Measurements from ENCODE around the gene SLC37A1.
"Not testable (repeated sequence)": the region's sequence is repeated elsewhere in the genome, so short reads cannot be mapped to it uniquely, and the experiment has no call there.

The SLC37A1 gene

GRCh38 chr21:42614396-42614795 lies 100.7 kb downstream of the SLC37A1 start:
- H3K4me3 ChIP-seq (ENCODE audit: low read length, poor library complexity, severe bottlenecking): peak overlapping the region; percentile 70
- H3K4me1 ChIP-seq (ENCODE audit: insufficient read depth, low read length, poor library complexity, severe bottlenecking): peaks cover 26% of the 10 kb centered on the region
- no peaks in the 10 kb centered on the region for H3K27me3 ChIP-seq (ENCODE audit: insufficient read depth, low read length, poor library complexity, severe bottlenecking)
- peaks cover 6% of the 10 kb centered on the region; the same call in 1 of the 2 replicates for H3K9me3 ChIP-seq (ENCODE audit: insufficient read depth, low read depth, low read length)
- H3K9me2 ChIP-seq (replicated peaks; ENCODE audit: low read depth, low read length): no peaks in the 10 kb centered on the region
- H4K20me1 ChIP-seq (ENCODE audit: insufficient read depth, low read length, poor library complexity, severe bottlenecking): no peaks in the 10 kb centered on the region
- H3K4me2 ChIP-seq (ENCODE audit: low read depth, low read length, poor library complexity, severe bottlenecking): peak overlapping the region; percentile 90
- no peaks in the 10 kb centered on the region for H3F3A ChIP-seq (ENCODE audit: low read depth)
- H3K36me3 ChIP-seq (ENCODE audit: insufficient read depth, low read length): no peaks in the 10 kb centered on the region
- H3K79me2 ChIP-seq (ENCODE audit: insufficient read depth, low read length): no peaks in the 10 kb centered on the region
- TF ChIP-seq CTCF (conservative IDR thresholded peaks at IDR 0.05; ENCODE audit: low read length) (no peak), EZH2phosphoT487 (IDR thresholded peaks at IDR 0.05; ENCODE audit: borderline replicate concordance) (no peak)
- peak overlapping the region; percentile 83 for H2AFZ ChIP-seq (ENCODE audit: low read length)
- H3K9ac ChIP-seq (ENCODE audit: low read depth, low read length, poor library complexity, severe bottlenecking): peak overlapping the region; percentile 33

GRCh38 chr21:42614811-42615351 lies 101.2 kb downstream of the SLC37A1 start:
- H3K27me3 ChIP-seq (ENCODE audit: insufficient read depth, low read length, poor library complexity, severe bottlenecking): no peaks in the 10 kb centered on the region
- no peaks in the 10 kb centered on the region for H3K9me2 ChIP-seq (replicated peaks; ENCODE audit: low read depth, low read length)

GRCh38 chr21:42615377-42615776 lies 101.7 kb downstream of the SLC37A1 start:
- peak overlapping the region; percentile 70 for H3K4me3 ChIP-seq (ENCODE audit: low read length, poor library complexity, severe bottlenecking)
- H3K36me3 ChIP-seq (ENCODE audit: insufficient read depth, low read length); H3K79me2 ChIP-seq (ENCODE audit: insufficient read depth, low read length); H3K27me3 ChIP-seq (ENCODE audit: insufficient read depth, low read length, poor library complexity, severe bottlenecking); H3F3A ChIP-seq (ENCODE audit: low read depth); H3K9me3 ChIP-seq (ENCODE audit: insufficient read depth, low read depth, low read length); H4K20me1 ChIP-seq (ENCODE audit: insufficient read depth, low read length, poor library complexity, severe bottlenecking); H3K9ac ChIP-seq (ENCODE audit: low read depth, low read length, poor library complexity, severe bottlenecking); H3K9me2 ChIP-seq (replicated peaks; ENCODE audit: low read depth, low read length): not testable (repeated sequence)
- peak overlapping the region; percentile 83; the same call in 1 of the 2 replicates for H2AFZ ChIP-seq (ENCODE audit: low read length)
- peaks cover 26% of the 10 kb centered on the region for H3K4me1 ChIP-seq (ENCODE audit: insufficient read depth, low read length, poor library complexity, severe bottlenecking)
- peak overlapping the region; percentile 90 for H3K4me2 ChIP-seq (ENCODE audit: low read depth, low read length, poor library complexity, severe bottlenecking)

More at GRCh38 chr21:42614811-42615351, 101.2 kb downstream of the SLC37A1 start:
- H3K36me3 ChIP-seq (ENCODE audit: insufficient read depth, low read length): no peaks in the 10 kb centered on the region
- H3F3A ChIP-seq (ENCODE audit: low read depth): no peaks in the 10 kb centered on the region
- H2AFZ ChIP-seq (ENCODE audit: low read length): peak overlapping the region; percentile 83
- peaks cover 6% of the 10 kb centered on the region; the same call in 1 of the 2 replicates for H3K9me3 ChIP-seq (ENCODE audit: insufficient read depth, low read depth, low read length)
- peak overlapping the region; percentile 90 for H3K4me2 ChIP-seq (ENCODE audit: low read depth, low read length, poor library complexity, severe bottlenecking)
- no peaks in the 10 kb centered on the region for H4K20me1 ChIP-seq (ENCODE audit: insufficient read depth, low read length, poor library complexity, severe bottlenecking)
- peak overlapping the region; percentile 33 for H3K9ac ChIP-seq (ENCODE audit: low read depth, low read length, poor library complexity, severe bottlenecking)
- peak overlapping the region; percentile 70 for H3K4me3 ChIP-seq (ENCODE audit: low read length, poor library complexity, severe bottlenecking)
- TF ChIP-seq EZH2phosphoT487 (IDR thresholded peaks at IDR 0.05; ENCODE audit: borderline replicate concordance) (no peak), CTCF (conservative IDR thresholded peaks at IDR 0.05; ENCODE audit: low read length) (no peak)
- H3K79me2 ChIP-seq (ENCODE audit: insufficient read depth, low read length): no peaks in the 10 kb centered on the region
- H3K4me1 ChIP-seq (ENCODE audit: insufficient read depth, low read length, poor library complexity, severe bottlenecking): peaks cover 26% of the 10 kb centered on the region

GRCh38 chr21:42615924-42616323 lies 102.3 kb downstream of the SLC37A1 start:
- TF ChIP-seq CTCF (conservative IDR thresholded peaks at IDR 0.05; ENCODE audit: low read length): no peak
- TF ChIP-seq EZH2phosphoT487 (IDR thresholded peaks at IDR 0.05; ENCODE audit: borderline replicate concordance): no peak
- Histone ChIP-seq H4K20me1 (ENCODE audit: insufficient read depth, low read length, poor library complexity, severe bottlenecking) (no peaks in the 10 kb centered on the region), H3F3A (ENCODE audit: low read depth) (no peaks in the 10 kb centered on the region), H2AFZ (ENCODE audit: low read length) (peak overlapping the region; percentile 58), H3K9me2 (replicated peaks; ENCODE audit: low read depth, low read length) (no peaks in the 10 kb centered on the region), H3K36me3 (ENCODE audit: insufficient read depth, low read length) (no peaks in the 10 kb centered on the region), H3K4me2 (ENCODE audit: low read depth, low read length, poor library complexity, severe bottlenecking) (peak overlapping the region; percentile 47), H3K4me3 (ENCODE audit: low read length, poor library complexity, severe bottlenecking) (peak overlapping the region; percentile 23), H3K79me2 (ENCODE audit: insufficient read depth, low read length) (no peaks in the 10 kb centered on the region), H3K9me3 (ENCODE audit: insufficient read depth, low read depth, low read length) (peaks cover 6% of the 10 kb centered on the region; the same call in 1 of the 2 replicates), H3K9ac (ENCODE audit: low read depth, low read length, poor library complexity, severe bottlenecking) (no peak overlapping the region), H3K4me1 (ENCODE audit: insufficient read depth, low read length, poor library complexity, severe bottlenecking) (peaks cover 26% of the 10 kb centered on the region), H3K27me3 (ENCODE audit: insufficient read depth, low read length, poor library complexity, severe bottlenecking) (no peaks in the 10 kb centered on the region)

All from Loucy (cell line).